ENCODE measurements around the gene SH3GL2.

GRCh38 chr9:17600962-17601593, 22.2 kb downstream of the SH3GL2 start:
- TF ChIP-seq EZH2phosphoT487 (IDR thresholded peaks at IDR 0.05; ENCODE audit: insufficient read depth, low read depth) (no peak), EZH2 (IDR thresholded peaks at IDR 0.05; ENCODE audit: insufficient read depth, poor library complexity, severe bottlenecking) (no peak)

Data from GM23248 (cell line).